Mesenchymal stem cell (in vitro differentiated cells and primary cell): Measurements from ENCODE around the gene FAM168B. TPM values are rescaled to one million over a fixed set of nuclear protein-coding genes. Genes with fewer than 3 reads are reported as not detected.
A peak's percentile ranks its signal among the peaks of the same experiment; 100 is the strongest.

ENCODE experiments used
- DNase-seq: peaks from one replicate; pipeline ENCODE4 v3.0.0-alpha.2; 2013
- H2AFZ ChIP-seq: one replicate; pipeline ENCODE4 v1.6.1; 2013; ENCODE audit warnings: low read depth, mild to moderate bottlenecking, control low read depth, inconsistent platforms, low read length, moderate library complexity
- H2AK5ac ChIP-seq: 2 replicates; pipeline ENCODE4 v1.6.1; 2013; ENCODE audit warnings: low read length, moderate library complexity, mild to moderate bottlenecking, inconsistent platforms; ENCODE audit not compliant: severe bottlenecking
- H2BK120ac ChIP-seq: one replicate; pipeline ENCODE4 v1.6.1; 2013; ENCODE audit warnings: low read depth, mild to moderate bottlenecking, inconsistent platforms, low read length, moderate library complexity
- H2BK12ac ChIP-seq, 2 experiments: one replicate each; pipeline ENCODE4 v1.6.1; 2013; ENCODE audit warnings: inconsistent platforms in 2 of 2, low read length in 2 of 2, mild to moderate bottlenecking in 2 of 2, moderate library complexity in 2 of 2, control low read depth in 1 of 2
- H2BK15ac ChIP-seq: one replicate; pipeline ENCODE4 v1.6.1; 2013; ENCODE audit warnings: mild to moderate bottlenecking, low read depth, inconsistent platforms; ENCODE audit not compliant: poor library complexity, severe bottlenecking
- H2BK5ac ChIP-seq: 2 replicates; pipeline ENCODE4 v1.6.1; 2013; ENCODE audit warnings: low read depth, mild to moderate bottlenecking, low read length, control low read depth, inconsistent platforms; ENCODE audit not compliant: poor library complexity, severe bottlenecking
- H3K14ac ChIP-seq, 2 experiments: one replicate each; pipeline ENCODE4 v1.6.1; 2013; ENCODE audit warnings: inconsistent platforms in 2 of 2, low read length in 2 of 2, control low read depth in 1 of 2, mild to moderate bottlenecking in 1 of 2, moderate library complexity in 1 of 2
- H3K18ac ChIP-seq, 2 experiments: one replicate each; pipeline ENCODE4 v1.6.1; 2013; ENCODE audit warnings: inconsistent platforms in 2 of 2, low read length in 2 of 2, control low read depth in 1 of 2, low read depth in 1 of 2, mild to moderate bottlenecking in 1 of 2
- H3K23ac ChIP-seq, 2 experiments: one replicate each; pipeline ENCODE4 v1.6.1; 2013; ENCODE audit warnings: inconsistent platforms in 2 of 2, low read length in 2 of 2, mild to moderate bottlenecking in 2 of 2, moderate library complexity in 2 of 2, control low read depth in 1 of 2
- H3K27ac ChIP-seq: 2 replicates; pipeline ENCODE4 v1.5.1; 2013; ENCODE audit warnings: mild to moderate bottlenecking, moderate library complexity, low read length, control low read depth, inconsistent platforms; ENCODE audit not compliant: poor library complexity, severe bottlenecking
- H3K27me3 ChIP-seq, 2 experiments: 2 replicates each; pipeline versions ENCODE4 v1.6.1 to v1.7.0; 2013; ENCODE audit warnings: low read length in 2 of 2, mild to moderate bottlenecking in 2 of 2, moderate library complexity in 2 of 2, control low read depth in 1 of 2, inconsistent platforms in 1 of 2; ENCODE audit not compliant: control insufficient read depth in 1 of 2, insufficient read depth in 1 of 2
- H3K36me3 ChIP-seq, 2 experiments: 2 replicates each; pipeline versions ENCODE4 v1.6.1 to v1.7.0; 2013; ENCODE audit warnings: low read length in 2 of 2, control low read depth in 1 of 2, inconsistent platforms in 1 of 2, low read depth in 1 of 2, mild to moderate bottlenecking in 1 of 2; ENCODE audit not compliant: insufficient read depth in 2 of 2, control insufficient read depth in 1 of 2
- H3K4ac ChIP-seq, 2 experiments: one replicate each; pipeline ENCODE4 v1.6.1; 2013; ENCODE audit warnings: inconsistent platforms in 2 of 2, low read length in 2 of 2, mild to moderate bottlenecking in 2 of 2, moderate library complexity in 2 of 2, control low read depth in 1 of 2, low read depth in 1 of 2
- H3K4me1 ChIP-seq: 2 replicates; pipeline ENCODE4 v1.6.1; 2013; ENCODE audit warnings: low read depth, low read length, control low read depth; ENCODE audit not compliant: control insufficient read depth, insufficient read depth
- H3K4me2 ChIP-seq: 2 replicates; pipeline ENCODE4 v1.6.1; 2013; ENCODE audit warnings: low read length, mild to moderate bottlenecking, inconsistent platforms; ENCODE audit not compliant: poor library complexity, severe bottlenecking
- H3K4me3 ChIP-seq, 2 experiments: 2 replicates each; pipeline versions ENCODE4 v1.5.1 to v1.7.0; 2013; ENCODE audit warnings: low read length in 2 of 2, mild to moderate bottlenecking in 2 of 2, control low read depth in 1 of 2, low read depth in 1 of 2; ENCODE audit not compliant: insufficient read depth in 1 of 2
- H3K79me1 ChIP-seq: replicated peaks from 2 replicates; pipeline ENCODE4 v1.6.1; 2013; ENCODE audit warnings: mild to moderate bottlenecking, control low read depth, low read length, inconsistent platforms; ENCODE audit not compliant: poor library complexity, severe bottlenecking
- H3K9ac ChIP-seq: 2 replicates; pipeline ENCODE4 v1.7.0; 2013; ENCODE audit warnings: mild to moderate bottlenecking, low read length, moderate library complexity
- H3K9me3 ChIP-seq: 2 replicates; pipeline ENCODE4 v1.7.0; 2013; ENCODE audit warnings: mild to moderate bottlenecking, low read length; ENCODE audit not compliant: control insufficient read depth
- H4K8ac ChIP-seq: one replicate; pipeline ENCODE4 v1.6.1; 2013; ENCODE audit warnings: inconsistent platforms, mild to moderate bottlenecking, low read length, moderate library complexity
- H4K91ac ChIP-seq: one replicate; pipeline ENCODE4 v1.6.1; 2013; ENCODE audit warnings: mild to moderate bottlenecking, low read length, inconsistent platforms
- WGBS: methylation state at CpG from one replicate; pipeline ENCODE4 v1.1.7; 2013; ENCODE audit warnings: mixed read lengths; 5-methylcytosine and 5-hydroxymethylcytosine counted together
- polyA plus RNA-seq, 2 experiments: library from polyadenylated mRNA; stranded (reverse); fragments of 200-250 nt; gene quantifications; one replicate each; pipeline ENCODE4 v1.2.3, GENCODE V29; 2013

The FAM168B gene, protein sequence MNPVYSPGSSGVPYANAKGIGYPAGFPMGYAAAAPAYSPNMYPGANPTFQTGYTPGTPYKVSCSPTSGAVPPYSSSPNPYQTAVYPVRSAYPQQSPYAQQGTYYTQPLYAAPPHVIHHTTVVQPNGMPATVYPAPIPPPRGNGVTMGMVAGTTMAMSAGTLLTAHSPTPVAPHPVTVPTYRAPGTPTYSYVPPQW
- 108 TPM for polyA plus RNA-seq (2013, experiment 1 of 2)
- 105 TPM for polyA plus RNA-seq (2013, experiment 2 of 2)

DNA sequence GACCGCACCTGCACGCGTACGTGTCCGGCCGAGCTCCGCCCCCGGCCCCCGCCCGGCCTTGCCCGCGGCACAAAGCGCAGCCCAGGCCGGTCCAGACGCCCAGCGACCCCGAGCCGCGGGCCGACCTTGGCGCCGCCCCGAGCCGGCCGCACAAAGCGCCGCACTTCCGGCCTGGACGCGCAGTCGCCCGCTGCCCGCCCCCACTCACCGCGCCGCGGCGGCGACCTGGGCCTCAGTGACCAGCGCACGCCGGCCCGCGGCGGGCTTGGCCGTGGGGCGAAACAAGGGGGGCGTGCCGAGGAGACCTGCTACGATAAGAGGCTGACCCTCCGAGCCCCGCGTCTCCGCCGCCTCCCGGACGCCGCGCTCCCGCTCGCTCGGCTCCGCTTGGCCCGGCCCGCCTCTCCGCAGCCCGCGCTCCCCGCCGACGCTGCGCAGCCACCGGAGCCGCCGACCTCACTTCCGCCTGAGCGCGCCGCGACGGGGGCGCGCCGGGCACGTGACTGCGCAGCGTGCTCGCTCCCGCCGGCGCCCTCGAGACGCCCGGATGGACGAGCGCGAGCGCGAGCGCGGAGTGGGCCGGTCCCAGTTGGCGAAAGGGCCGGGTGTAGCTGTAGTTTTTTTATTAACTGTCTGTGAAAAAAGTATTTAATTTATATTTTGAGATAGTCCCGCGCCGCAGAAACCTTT, at the start of gene FAM168B:
Gene FAM168B (minus strand): TSS at position 455 of the 690 bp plus-strand sequence. CDS start 10,814 bp downstream, outside the sequence.
- WGBS: under 1% methylated on average over 88 of the region's 107 CpGs
- peak within 1 kb of the TSS; percentile 95 for H2BK120ac ChIP-seq
- H3K4me1 ChIP-seq: peaks cover 3% of the 10 kb centered on the region
- H3K9ac ChIP-seq: peak within 1 kb of the TSS; percentile 89
- peak within 1 kb of the TSS; percentile 57 for H2AK5ac ChIP-seq
- peak within 1 kb of the TSS in 1 of 2 experiments; percentile 25 for H2BK12ac ChIP-seq
- peak within 1 kb of the TSS; percentile 82 for H2BK5ac ChIP-seq
- H4K91ac ChIP-seq: peak within 1 kb of the TSS; percentile 99
- H3K18ac ChIP-seq: peak within 1 kb of the TSS; percentile 96 to 100
- H3K23ac ChIP-seq: no peak within 1 kb of the TSS
- H3K4me2 ChIP-seq: peak within 1 kb of the TSS; percentile 68
- H2AFZ ChIP-seq: peak within 1 kb of the TSS; percentile 71
- H3K4ac ChIP-seq: peak within 1 kb of the TSS; percentile 97 to 98
- H2BK15ac ChIP-seq: peak within 1 kb of the TSS; percentile 98
- H3K14ac ChIP-seq: peak within 1 kb of the TSS in 1 of 2 experiments; percentile 99
- H3K79me1 ChIP-seq: no peaks in the 10 kb centered on the region
- peak within 1 kb of the TSS; percentile 79 for H3K27ac ChIP-seq
- DNase-seq: peak; percentile 87
- peaks cover 11% of the 10 kb centered on the region in 2 experiments for H3K36me3 ChIP-seq
- peak within 1 kb of the TSS; percentile 78 to 98 for H3K4me3 ChIP-seq
- no peaks in the 10 kb centered on the region for H3K27me3 ChIP-seq
- no peaks in the 10 kb centered on the region for H3K9me3 ChIP-seq
- H4K8ac ChIP-seq: peak within 1 kb of the TSS; percentile 99

DNA sequence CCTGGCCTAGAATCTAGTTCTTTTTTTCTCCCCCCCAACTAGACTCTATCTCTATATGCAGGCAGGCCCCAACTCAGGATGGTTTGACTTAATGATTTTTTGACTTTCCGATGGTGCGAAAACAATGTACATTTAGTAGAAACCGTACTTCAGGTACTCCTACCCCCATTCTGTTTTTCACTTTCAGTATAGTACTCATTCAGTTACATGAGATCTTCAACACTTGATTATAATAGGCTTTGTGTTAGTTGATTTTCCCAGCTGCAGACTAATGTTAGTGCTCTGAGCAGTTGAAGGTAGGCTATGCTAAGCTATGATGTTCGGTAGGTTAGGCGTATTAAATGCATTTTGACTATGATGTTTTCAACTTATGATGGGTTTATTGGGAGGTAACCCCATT, 49.6 kb upstream of the FAM168B start:
- Histone ChIP-seq H2AFZ (no peak overlapping the region), H3K4me3 (no peak overlapping the region), H2AK5ac (no peak overlapping the region), H3K27ac (no peak overlapping the region), H3K4ac (no peak overlapping the region), H3K4me2 (no peak overlapping the region), H4K91ac (no peak overlapping the region), H2BK120ac (no peak overlapping the region), H3K18ac (no peak overlapping the region), H2BK12ac (no peak overlapping the region), H3K4me1 (peaks cover 3% of the 10 kb centered on the region), H2BK5ac (no peak overlapping the region), H3K79me1 (peaks cover 39% of the 10 kb centered on the region), H3K36me3 (peaks cover 34 to 87% of the 10 kb centered on the region in 2 experiments), H3K27me3 (no peaks in the 10 kb centered on the region), H3K23ac (no peak overlapping the region), H3K9me3 (no peaks in the 10 kb centered on the region), H4K8ac (no peak overlapping the region), H3K9ac (no peak overlapping the region), H3K14ac (no peak overlapping the region), H2BK15ac (no peak overlapping the region)
- 97% methylated on average over 4 of the region's 5 CpGs for WGBS
- DNase-seq: no peak

DNA sequence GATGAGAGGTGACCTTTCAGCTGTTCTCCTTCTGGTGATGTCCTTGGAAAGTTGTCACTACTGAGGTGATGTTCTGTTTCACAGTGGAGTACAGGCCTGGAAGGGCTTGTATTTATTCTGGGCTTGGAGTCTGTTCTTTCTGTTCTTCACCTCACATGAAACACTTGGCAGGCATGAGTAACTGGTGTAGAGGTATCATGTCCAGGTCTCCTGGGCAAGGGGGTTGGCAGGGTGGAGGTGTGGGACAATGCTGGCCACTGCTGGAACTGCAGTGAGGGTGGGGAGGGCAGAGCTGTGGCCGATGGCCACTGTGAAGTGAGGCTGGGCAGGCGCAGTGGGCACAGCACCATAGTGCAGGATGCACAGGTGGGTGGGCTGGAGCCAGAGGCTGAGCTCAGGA, 47.3 kb upstream of the FAM168B start:
- Histone ChIP-seq H2BK5ac (no peak overlapping the region), H2BK12ac (no peak overlapping the region), H2AFZ (no peak overlapping the region), H2AK5ac (no peak overlapping the region), H3K18ac (no peak overlapping the region), H3K4ac (no peak overlapping the region), H4K8ac (no peak overlapping the region), H3K4me1 (peaks cover 3% of the 10 kb centered on the region), H3K27me3 (no peaks in the 10 kb centered on the region), H3K79me1 (peaks cover 40% of the 10 kb centered on the region), H3K14ac (no peak overlapping the region), H3K9me3 (no peaks in the 10 kb centered on the region), H2BK120ac (no peak overlapping the region), H3K27ac (no peak overlapping the region), H3K4me3 (no peak overlapping the region), H3K9ac (no peak overlapping the region), H4K91ac (no peak overlapping the region), H3K23ac (no peak overlapping the region), H3K36me3 (peaks cover 29 to 82% of the 10 kb centered on the region in 2 experiments), H3K4me2 (no peak overlapping the region), H2BK15ac (no peak overlapping the region)
- DNase-seq: no peak
- WGBS: 91% methylated on average over 2 of the region's 2 CpGs

DNA sequence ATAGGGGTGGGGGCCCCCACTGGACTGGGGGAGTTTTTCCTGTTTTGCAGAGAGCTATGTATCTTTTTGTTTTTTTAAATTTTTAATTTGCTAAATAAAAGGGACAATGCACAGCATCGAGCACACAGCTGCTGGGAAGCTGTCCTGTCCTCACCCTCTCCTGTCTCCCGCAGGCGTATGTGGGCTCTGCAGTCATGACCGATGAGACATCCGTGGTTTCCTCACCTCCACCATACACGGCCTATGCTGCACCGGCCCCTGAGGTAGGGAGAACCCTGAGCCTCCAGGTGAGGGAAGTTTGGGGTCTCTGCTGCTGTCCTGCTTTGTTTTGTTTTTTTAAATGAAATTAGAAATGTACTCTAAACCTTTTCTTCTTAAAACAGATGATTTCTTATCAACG, 39.5 kb upstream of the FAM168B start:
- no peak overlapping the region for H3K23ac ChIP-seq
- H4K91ac ChIP-seq: no peak overlapping the region
- H3K27me3 ChIP-seq: no peaks in the 10 kb centered on the region
- H2BK12ac ChIP-seq: no peak overlapping the region
- peaks cover 26% of the 10 kb centered on the region for H3K79me1 ChIP-seq
- no peak overlapping the region for H3K4me2 ChIP-seq
- DNase-seq: no peak
- H3K4ac ChIP-seq: no peak overlapping the region
- WGBS: 96% methylated on average over 3 of the region's 8 CpGs
- H3K18ac ChIP-seq: no peak overlapping the region
- H3K4me1 ChIP-seq: no peaks in the 10 kb centered on the region
- H3K9me3 ChIP-seq: no peaks in the 10 kb centered on the region
- H2AFZ ChIP-seq: no peak overlapping the region
- H3K27ac ChIP-seq: no peak overlapping the region
- H4K8ac ChIP-seq: no peak overlapping the region
- no peak overlapping the region for H2BK15ac ChIP-seq
- H3K9ac ChIP-seq: no peak overlapping the region
- H3K36me3 ChIP-seq: peaks cover 36 to 73% of the 10 kb centered on the region in 2 experiments
- H3K4me3 ChIP-seq: no peak overlapping the region
- no peak overlapping the region for H3K14ac ChIP-seq
- no peak overlapping the region for H2AK5ac ChIP-seq
- no peak overlapping the region for H2BK120ac ChIP-seq
- H2BK5ac ChIP-seq: no peak overlapping the region
